Activated CD8-positive, alpha-beta memory T cell treated with anti-CD3 and anti-CD28 coated beads for 4 hours (primary cell): ENCODE data around the gene GALNT2.

Experiments
- DNase-seq, 2 donors: peaks; one replicate each; pipeline ENCODE4 v3.0.0-alpha.2; 2020; ENCODE audit warnings: low read depth in 2 of 2

The GALNT2 gene

DNA sequence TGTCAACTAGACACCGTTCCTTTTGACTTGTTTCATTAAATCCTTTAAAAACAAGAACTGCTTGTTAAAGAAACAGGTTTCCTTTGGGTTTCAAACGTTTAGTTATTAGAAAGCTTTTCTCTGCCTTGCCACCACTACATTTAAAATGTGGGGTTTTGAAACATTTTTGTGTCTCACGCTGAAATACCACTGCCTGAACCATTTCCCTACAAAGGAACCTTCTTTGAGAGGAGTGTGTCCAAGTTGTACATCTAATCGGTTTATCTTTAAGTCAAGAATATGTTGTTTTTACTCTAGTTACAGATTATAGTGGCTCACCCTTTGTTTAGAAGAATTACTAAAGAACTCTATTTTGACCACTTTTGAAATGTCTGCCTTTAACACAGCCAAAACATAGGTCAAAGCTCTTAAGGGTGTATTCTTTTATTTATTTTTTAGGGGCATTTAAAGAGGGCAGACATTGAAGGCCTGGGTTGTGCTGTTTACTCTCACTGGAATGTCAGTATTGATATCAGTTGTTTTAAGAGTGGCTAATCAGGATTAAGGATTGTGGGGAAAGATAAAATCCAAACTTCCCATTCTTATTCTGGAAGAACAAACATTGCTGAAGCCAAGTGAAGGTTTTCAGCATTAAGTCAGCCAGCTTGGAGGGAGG, 143.4 kb downstream of the GALNT2 start:
- no peak for DNase-seq

DNA sequence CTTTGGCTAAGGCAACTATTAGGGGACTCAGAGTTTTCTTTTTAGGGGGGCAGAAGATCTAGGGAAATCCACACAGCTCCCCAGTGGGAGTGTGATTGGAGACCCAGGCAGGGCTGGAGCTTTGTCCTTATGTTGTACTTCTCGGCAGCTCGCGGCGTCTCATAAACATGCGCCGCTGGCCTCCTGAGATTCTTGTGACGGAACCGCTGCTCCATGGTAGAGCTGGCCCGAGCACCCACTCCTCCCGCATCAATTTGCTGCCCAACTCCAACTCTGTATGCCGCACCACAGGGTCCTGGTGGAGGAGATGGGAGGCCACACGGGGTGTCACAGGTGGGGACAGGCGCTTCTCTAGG, 143.9 kb downstream of the GALNT2 start:
- DNase-seq, result no peak

DNA sequence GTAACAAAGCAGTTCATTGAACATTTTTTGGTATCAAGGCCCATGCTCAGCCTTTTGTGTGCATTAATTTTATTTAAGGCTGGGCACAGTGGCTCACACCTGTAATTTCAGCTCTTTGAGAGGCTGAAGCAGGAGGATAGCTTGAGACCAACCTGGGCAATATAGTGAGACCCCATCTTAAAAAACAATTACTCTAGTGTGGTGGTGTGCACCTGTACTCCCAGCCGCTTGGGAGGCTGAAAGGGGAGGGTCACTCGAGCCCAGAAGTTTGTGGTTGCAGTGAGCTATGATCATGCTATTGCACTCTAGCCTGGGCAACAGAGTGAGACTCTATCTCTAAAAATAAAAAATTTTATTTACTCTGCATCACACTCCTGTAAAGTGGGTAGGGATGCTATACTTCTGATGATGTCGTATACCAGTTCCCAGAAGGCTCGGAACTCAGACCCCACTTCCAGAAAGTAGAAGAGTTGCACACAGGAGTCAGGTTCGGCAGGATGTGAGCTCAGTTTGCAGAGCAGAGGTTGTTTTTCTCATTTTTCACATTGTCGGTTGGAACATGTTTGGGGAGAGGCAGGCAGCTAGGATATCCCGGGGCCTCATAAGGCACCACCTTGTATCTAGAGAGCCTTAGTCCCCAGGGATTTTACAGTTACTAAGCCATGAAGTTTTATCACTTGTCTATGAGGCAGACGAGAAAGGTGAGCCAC, 144.6 kb downstream of the GALNT2 start:
- no peak for DNase-seq

DNA sequence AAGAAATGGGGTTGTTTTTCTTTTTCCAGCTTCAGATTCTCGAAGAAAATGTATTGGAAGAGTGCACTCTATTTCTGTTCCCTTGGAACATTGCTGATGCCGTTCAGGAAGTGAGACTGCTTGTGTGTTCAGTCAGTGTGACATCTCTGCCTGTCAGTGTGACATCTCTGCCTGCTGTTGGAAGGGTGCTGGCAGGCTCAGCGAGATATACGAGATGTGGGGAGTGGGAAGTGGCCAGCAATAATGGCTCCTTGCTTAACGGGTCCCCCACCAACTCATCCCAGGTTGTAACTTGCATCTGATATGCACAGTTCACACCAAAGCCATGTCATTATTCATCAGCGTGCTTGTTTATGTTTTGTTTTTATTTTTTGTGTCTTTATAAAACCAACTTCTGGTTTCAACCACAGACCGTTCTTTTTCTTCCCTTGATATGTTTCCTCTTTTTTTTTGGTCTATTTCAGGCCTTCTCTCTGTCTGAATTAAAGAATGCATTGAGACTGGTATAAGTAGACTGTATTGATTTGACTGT, 145.4 kb downstream of the GALNT2 start:
- DNase-seq, result no peak

- no peak for DNase-seq
Observed at GRCh38 chr1:230215031-230215430, 148.0 kb downstream of the GALNT2 start.

GRCh38 chr1:230215529-230215928, 148.5 kb downstream of the GALNT2 start:
- DNase-seq, result no peak

DNA sequence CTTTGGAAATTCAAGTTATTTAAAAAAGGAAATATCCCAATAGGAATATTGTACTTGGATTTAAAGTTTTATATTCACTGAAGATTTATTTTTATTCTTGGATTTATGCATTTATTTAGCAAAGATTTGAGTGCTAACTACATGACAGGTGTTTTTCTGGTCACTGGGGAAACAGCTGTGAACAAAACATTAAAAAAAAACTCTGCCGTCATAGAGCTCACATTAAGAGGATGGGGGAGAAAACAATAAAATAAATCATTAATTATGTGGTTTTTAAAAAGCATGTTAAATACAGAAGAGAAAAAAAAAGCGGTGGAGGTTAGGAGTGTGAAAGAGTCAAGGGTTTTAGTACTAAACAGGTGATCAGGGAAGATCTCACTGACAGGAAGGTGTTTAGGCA, 149.9 kb downstream of the GALNT2 start:
- no peak for DNase-seq

DNA sequence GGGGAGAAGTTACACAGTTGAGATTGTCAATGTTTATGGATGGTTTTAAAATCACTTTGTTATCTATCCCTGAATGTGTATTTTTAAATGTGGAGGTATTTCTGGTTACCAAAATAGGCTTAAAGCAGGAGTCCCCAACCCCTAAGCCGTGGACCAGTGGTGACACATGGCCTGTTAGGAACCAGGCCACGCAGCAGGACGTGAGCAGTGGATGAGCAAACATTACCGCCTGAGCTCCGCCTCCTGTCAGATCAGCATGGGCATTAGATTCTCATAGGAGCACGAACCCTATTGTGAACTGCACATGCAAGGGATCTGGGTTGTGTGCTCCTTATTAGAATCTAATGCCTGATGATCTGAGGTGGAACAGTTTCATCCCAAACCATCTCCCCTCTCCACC, 151.6 kb downstream of the GALNT2 start:
- DNase-seq, result no peak

GRCh38 chr1:230219174-230220067, 152.4 kb downstream of the GALNT2 start:
- no peak for DNase-seq

DNA sequence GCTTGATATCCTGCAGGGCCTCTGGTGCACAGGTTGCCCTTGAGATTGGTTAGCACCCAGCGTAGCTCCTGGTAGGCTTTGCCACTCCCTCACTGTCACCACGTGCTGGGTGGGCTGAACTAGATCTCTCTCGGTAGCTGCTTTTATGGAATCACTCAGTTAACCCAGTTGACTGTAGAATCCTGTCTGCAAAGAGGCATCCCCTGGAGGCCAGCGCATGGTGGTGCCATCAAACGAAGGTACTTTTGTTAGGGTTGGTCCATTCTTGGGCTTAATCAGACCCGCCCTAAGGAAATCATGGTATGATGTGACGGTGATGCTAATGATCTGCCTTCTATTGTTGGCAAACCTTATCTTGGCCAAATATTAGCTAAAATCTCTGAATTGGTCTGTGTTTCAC, 153.4 kb downstream of the GALNT2 start:
- DNase-seq, result no peak

- DNase-seq, result no peak
Observed at GRCh38 chr1:230220907-230221306, 153.9 kb downstream of the GALNT2 start.

- no peak for DNase-seq
Observed at GRCh38 chr1:230222678-230223077, 155.6 kb downstream of the GALNT2 start.

GRCh38 chr1:230224101-230224960, 157.3 kb downstream of the GALNT2 start:
- DNase-seq, result no peak

DNA sequence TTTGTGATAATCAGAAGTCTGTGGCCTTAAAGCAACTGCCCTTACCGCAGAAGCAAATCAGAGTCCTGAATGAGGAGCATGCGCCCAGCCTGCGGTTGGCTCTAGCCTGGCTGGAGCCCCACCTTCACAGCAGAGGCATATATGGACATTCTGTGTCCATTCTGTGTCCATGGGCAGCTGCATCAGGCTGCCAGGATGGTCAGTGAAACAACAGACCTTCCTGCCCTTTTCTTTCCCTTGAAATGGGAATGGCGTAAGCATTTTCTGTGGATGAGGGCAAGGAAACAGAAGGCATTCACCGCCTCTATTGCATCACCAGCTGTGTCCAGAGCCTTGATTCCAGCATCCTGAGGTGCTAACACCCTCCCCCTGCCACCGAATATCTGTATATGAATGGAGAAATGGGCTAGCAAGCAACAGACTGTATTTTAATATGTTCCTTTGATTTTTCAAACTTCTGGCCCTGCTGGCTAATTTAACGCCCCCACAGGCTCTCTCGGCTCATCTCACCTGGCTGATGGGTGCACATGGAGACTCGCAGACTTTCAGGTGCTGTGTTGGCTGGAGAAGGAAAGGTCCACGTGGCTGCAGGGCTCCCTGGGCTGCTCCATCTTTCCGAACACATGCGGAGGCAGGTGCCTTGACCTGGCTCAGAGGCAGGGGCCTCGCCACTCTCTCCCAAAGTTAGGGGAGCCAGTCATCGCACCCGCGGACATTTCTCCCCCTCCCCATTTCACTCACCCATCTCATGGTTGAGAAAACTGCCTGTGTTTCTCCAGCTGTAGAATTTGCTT, 159.2 kb downstream of the GALNT2 start:
- no peak for DNase-seq

- DNase-seq, result no peak
Observed at GRCh38 chr1:230226814-230227213, 159.8 kb downstream of the GALNT2 start.

- DNase-seq, result no peak
Observed at GRCh38 chr1:230228236-230228897, 161.3 kb downstream of the GALNT2 start.

GRCh38 chr1:230230273-230230672, 163.2 kb downstream of the GALNT2 start:
- no peak for DNase-seq

DNA sequence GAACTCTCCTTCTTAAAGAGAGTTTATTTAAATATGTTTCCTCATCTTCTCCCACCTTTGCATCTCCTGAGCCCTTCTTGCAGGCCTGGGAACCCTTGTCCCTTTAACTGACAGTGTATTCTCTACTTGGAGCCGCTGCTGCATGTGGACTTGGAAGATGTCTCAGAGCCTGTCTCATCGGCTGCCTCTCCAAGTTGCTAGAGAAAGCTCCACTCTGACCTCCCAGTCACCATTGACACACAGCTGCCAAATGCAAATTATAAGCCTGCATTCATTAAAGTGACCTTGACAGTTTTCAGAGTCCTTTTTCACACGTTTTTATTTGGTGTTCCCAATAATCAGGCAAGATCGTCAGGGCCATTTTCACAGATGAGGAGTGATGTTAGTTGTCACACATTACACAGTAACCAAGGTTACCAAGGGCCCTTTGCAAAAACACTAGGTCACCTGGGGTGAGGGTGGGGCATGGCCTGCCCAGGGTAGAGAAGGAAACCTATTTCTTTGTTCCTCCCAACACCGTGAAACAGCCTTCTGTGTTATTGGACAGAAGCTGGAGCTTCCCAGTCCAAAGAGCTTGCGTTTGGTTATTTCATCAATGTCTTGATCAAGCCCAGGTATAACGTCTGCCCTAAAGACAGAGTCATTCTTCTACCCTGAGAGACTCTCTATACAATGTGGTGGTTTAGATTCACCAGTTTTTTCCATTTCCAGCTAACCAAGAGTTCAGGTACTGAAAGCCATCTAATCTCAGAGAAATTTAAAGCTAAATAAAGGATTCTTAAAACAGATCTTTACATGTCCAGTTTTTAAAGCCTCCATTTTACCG, 164.1 kb downstream of the GALNT2 start:
- no peak for DNase-seq

- no peak for DNase-seq
Observed at GRCh38 chr1:230231774-230232145, 164.7 kb downstream of the GALNT2 start.
